Nephron (organoid): ENCODE measurements around the gene LTB4R2.

Source experiments
- H3K27ac Mint-ChIP-seq, 3 experiments: 2 replicates each; pipeline ENCODE4 v1.8.0; 2020; ENCODE audit warnings: mixed read lengths in 3 of 3, mild to moderate bottlenecking in 2 of 3, moderate library complexity in 1 of 3
- H3K27me3 Mint-ChIP-seq: 2 replicates; pipeline ENCODE4 v1.8.0; 2021; ENCODE audit warnings: low read depth, mild to moderate bottlenecking, moderate library complexity, mixed read lengths
- H3K36me3 Mint-ChIP-seq: 2 replicates; pipeline ENCODE4 v1.8.0; 2020; ENCODE audit warnings: low read depth, mixed read lengths
- H3K4me1 Mint-ChIP-seq: 2 replicates; pipeline ENCODE4 v1.8.0; 2020; ENCODE audit warnings: mixed read lengths
- H3K4me3 Mint-ChIP-seq, 3 experiments: 2 replicates each; pipeline ENCODE4 v1.8.0; 2020; ENCODE audit warnings: mild to moderate bottlenecking in 3 of 3, mixed read lengths in 3 of 3, moderate library complexity in 2 of 3
- H3K9me3 Mint-ChIP-seq: 2 replicates; pipeline ENCODE4 v1.8.0; 2020; ENCODE audit warnings: mixed read lengths
- TF ChIP-seq, protein P1 (sequence below), 3 experiments: fragments of 200-600 bp; sonication (generic); IDR thresholded peaks; one replicate each; pipeline ENCODE4 v1.5.0; 2021; ENCODE audit warnings: antibody characterized with exemption in 3 of 3; ENCODE audit not compliant: unreplicated experiment in 3 of 3

LTB4R2 gene

DNA sequence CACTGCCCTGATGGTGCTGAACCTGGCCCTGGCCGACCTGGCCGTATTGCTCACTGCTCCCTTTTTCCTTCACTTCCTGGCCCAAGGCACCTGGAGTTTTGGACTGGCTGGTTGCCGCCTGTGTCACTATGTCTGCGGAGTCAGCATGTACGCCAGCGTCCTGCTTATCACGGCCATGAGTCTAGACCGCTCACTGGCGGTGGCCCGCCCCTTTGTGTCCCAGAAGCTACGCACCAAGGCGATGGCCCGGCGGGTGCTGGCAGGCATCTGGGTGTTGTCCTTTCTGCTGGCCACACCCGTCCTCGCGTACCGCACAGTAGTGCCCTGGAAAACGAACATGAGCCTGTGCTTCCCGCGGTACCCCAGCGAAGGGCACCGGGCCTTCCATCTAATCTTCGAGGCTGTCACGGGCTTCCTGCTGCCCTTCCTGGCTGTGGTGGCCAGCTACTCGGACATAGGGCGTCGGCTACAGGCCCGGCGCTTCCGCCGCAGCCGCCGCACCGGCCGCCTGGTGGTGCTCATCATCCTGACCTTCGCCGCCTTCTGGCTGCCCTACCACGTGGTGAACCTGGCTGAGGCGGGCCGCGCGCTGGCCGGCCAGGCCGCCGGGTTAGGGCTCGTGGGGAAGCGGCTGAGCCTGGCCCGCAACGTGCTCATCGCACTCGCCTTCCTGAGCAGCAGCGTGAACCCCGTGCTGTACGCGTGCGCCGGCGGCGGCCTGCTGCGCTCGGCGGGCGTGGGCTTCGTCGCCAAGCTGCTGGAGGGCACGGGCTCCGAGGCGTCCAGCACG is 6.1 kb downstream of the LTB4R2 start:
- peaks cover 8% of the 10 kb centered on the region for H3K27me3 Mint-ChIP-seq

DNA sequence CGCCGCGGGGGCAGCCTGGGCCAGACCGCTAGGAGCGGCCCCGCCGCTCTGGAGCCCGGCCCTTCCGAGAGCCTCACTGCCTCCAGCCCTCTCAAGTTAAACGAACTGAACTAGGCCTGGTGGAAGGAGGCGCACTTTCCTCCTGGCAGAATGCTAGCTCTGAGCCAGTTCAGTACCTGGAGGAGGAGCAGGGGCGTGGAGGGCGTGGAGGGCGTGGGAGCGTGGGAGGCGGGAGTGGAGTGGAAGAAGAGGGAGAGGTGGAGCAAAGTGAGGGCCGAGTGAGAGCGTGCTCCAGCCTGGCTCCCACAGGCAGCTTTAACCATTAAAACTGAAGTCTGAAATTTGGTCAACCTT is 6.6 kb downstream of the LTB4R2 start:
- Mint-ChIP-seq H3K9me3 (no peaks in the 10 kb centered on the region), H3K36me3 (peaks cover 3% of the 10 kb centered on the region), H3K4me1 (no peaks in the 10 kb centered on the region), H3K27me3 (peaks cover 9% of the 10 kb centered on the region), H3K4me3 (no peak overlapping the region), H3K27ac (no peak overlapping the region)
- TF ChIP-seq, protein P1, sequence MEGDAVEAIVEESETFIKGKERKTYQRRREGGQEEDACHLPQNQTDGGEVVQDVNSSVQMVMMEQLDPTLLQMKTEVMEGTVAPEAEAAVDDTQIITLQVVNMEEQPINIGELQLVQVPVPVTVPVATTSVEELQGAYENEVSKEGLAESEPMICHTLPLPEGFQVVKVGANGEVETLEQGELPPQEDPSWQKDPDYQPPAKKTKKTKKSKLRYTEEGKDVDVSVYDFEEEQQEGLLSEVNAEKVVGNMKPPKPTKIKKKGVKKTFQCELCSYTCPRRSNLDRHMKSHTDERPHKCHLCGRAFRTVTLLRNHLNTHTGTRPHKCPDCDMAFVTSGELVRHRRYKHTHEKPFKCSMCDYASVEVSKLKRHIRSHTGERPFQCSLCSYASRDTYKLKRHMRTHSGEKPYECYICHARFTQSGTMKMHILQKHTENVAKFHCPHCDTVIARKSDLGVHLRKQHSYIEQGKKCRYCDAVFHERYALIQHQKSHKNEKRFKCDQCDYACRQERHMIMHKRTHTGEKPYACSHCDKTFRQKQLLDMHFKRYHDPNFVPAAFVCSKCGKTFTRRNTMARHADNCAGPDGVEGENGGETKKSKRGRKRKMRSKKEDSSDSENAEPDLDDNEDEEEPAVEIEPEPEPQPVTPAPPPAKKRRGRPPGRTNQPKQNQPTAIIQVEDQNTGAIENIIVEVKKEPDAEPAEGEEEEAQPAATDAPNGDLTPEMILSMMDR (IDR thresholded peaks at IDR 0.05; ENCODE audit: unreplicated experiment in 3 of 3) = no peak

More for the DNA sequence above, 6.1 kb downstream of the LTB4R2 start:
- H3K4me1 Mint-ChIP-seq = no peaks in the 10 kb centered on the region
- no peak overlapping the region for H3K4me3 Mint-ChIP-seq
- no peaks in the 10 kb centered on the region for H3K9me3 Mint-ChIP-seq
- H3K27ac Mint-ChIP-seq = no peak overlapping the region
- H3K36me3 Mint-ChIP-seq = peaks cover 3% of the 10 kb centered on the region
- TF ChIP-seq, protein P1 (IDR thresholded peaks at IDR 0.05; ENCODE audit: unreplicated experiment in 3 of 3) = no peak

DNA sequence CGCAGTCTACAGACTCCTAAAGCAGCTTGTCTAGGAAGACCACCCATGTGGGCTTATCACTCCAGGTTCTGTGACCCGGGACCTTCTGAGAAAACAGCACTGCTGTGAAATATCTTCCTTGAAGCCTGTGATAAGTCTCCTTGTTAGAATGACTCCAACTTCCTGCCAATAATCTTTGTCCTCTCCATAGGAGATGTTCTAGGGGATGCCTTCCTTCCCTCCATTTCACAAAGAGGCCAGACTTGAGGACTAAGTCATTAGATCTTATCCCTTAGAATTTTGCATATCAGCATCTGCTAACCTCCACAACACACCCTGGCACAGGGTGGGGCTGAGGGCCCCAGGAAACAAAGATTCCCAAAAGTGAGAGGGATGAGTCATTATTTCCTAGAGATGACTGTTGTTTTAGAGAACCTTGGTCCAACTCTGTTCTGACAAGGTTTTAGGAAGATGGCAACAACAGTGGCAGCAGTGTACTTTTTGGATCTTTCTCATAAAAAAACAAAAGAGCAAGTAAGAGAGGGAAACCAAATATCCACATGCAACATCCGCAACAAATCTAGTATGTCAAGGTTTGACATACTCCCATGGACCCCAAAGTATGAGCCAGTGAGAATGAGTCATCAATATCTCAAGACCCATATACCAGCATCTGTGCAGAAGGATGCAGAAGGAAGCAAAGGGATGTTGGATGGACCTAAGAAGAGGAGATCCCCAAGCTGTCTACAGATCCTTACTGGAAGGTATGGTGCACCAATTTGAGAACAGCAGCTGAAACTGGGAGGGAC is 7.4 kb downstream of the LTB4R2 start:
- Mint-ChIP-seq H3K9me3 (no peaks in the 10 kb centered on the region), H3K4me1 (no peaks in the 10 kb centered on the region), H3K27me3 (peaks cover 12% of the 10 kb centered on the region), H3K36me3 (peaks cover under 1% of the 10 kb centered on the region), H3K4me3 (no peak overlapping the region), H3K27ac (no peak overlapping the region)
- TF ChIP-seq, protein P1 (IDR thresholded peaks at IDR 0.05; ENCODE audit: unreplicated experiment in 3 of 3) = no peak

DNA sequence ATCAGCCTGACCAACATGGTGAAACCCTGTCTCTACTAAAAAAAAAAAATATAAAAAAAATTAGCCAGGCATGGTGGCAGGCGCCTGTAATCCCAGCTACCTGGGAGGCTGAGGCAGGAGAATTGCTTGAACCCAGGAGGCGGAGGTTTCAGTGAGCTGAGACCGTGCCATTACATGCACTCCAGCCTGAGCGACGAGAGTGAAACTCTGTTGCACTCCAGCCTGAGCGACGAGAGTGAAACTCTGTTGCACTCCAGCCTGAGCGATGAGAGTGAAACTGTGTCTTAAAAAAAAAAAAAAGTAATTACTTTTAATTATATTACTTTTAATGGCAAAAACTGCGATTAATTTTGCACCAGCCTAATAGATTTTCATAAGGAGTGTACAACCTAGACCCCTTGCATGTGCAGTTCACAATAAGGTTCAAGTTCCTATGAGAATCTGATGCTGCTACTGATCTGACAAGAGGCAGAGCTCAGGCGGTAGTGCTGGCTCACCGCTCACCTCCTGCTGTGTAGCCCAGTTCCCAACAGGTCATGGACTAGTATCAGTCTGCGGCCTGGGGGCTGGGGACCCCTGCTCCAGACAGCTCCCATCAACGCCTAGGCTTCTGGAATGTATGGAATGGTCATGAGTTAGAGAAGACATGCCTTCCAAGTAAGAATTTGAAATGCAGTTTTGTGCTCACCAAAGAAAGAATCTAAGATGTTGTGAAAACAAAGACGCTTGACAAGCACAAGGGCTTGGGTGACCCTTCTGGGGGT is 11.5 kb downstream of the LTB4R2 start:
- Mint-ChIP-seq H3K27ac (no peak overlapping the region), H3K36me3 (no peaks in the 10 kb centered on the region), H3K4me3 (no peak overlapping the region), H3K9me3 (no peaks in the 10 kb centered on the region), H3K27me3 (peaks cover 12% of the 10 kb centered on the region), H3K4me1 (no peaks in the 10 kb centered on the region)
- TF ChIP-seq, protein P1 (IDR thresholded peaks at IDR 0.05; ENCODE audit: unreplicated experiment in 3 of 3) = no peak

DNA sequence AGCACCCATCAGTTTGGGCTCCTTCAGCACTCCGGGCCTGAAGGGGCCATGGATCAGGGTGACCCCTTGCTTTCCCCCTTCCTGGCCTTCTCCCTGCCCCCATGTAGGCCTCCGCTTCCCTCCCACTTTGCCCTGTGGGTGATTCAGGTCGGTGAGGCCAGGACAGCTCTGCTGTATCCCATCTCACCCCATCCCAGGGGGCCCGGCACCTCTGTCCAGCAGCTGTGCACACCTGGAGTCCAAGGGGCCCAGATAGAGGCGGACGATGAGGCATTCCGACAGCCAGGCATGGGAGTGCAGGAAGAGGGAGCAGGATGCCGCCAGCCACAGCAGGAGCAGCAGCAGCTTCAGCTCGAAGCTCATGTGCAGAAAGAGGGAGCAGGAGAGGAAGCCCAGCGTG is 12.7 kb downstream of the LTB4R2 start:
- no peaks in the 10 kb centered on the region for H3K36me3 Mint-ChIP-seq

More for the DNA sequence above, 12.7 kb downstream of the LTB4R2 start:
- peak overlapping the region in 1 of 3 experiments; percentile 38 for H3K27ac Mint-ChIP-seq
- peaks cover 12% of the 10 kb centered on the region for H3K27me3 Mint-ChIP-seq
- no peak overlapping the region for H3K4me3 Mint-ChIP-seq
- no peaks in the 10 kb centered on the region for H3K9me3 Mint-ChIP-seq
- TF ChIP-seq, protein P1 (IDR thresholded peaks at IDR 0.05; ENCODE audit: unreplicated experiment in 3 of 3) = no peak
- H3K4me1 Mint-ChIP-seq = no peaks in the 10 kb centered on the region
